Lower leg skin (tissue), 4 donors: ENCODE data around the gene TCP10L. TPM values are rescaled to one million over a fixed set of nuclear protein-coding genes. Genes with fewer than 3 reads are reported as not detected.
"Not testable (repeated sequence)": the region's sequence is repeated elsewhere in the genome, so short reads cannot be mapped to it uniquely, and the experiment has no call there.

Source experiments
- DNase-seq, 2 donors: peaks; one replicate each; pipeline ENCODE4 v3.0.0-alpha.2; 2019; ENCODE audit warnings: low spot score in 2 of 2
- H3K4me3 ChIP-seq: fragments of 200-600 bp; sonication (generic); 2 replicates; pipeline ENCODE4 v1.5.1; 2017; ENCODE audit warnings: mild to moderate bottlenecking, low read depth; ENCODE audit not compliant: poor library complexity, severe bottlenecking
- CTCF ChIP-seq, 3 donors: fragments of 450-650 bp; IDR thresholded peaks; one replicate each; pipeline ENCODE4 v1.5.1; 2016; ENCODE audit warnings: antibody characterized with exemption in 3 of 3, mild to moderate bottlenecking in 3 of 3, moderate library complexity in 2 of 3
- POLR2A ChIP-seq, 2 donors: fragments of 450-650 bp; IDR thresholded peaks; one replicate each; pipeline ENCODE4 v1.6.1; 2016 to 2017; ENCODE audit warnings: antibody characterized with exemption in 2 of 2, mild to moderate bottlenecking in 1 of 2, moderate library complexity in 1 of 2
- WGBS, 2 donors: methylation state at CpG; one replicate each; pipeline ENCODE4 v1.1.5; 2018; 5-methylcytosine and 5-hydroxymethylcytosine counted together
- intact Hi-C: fragments of 100-400 bp; cut with DNase I; formaldehyde crosslinking; loops from one replicate; pipeline ENCODE4 v1.15.0; 2023; ENCODE audit warnings: low total_unique reads
- total RNA-seq, 4 donors: library from RNA; depleted of rRNA; stranded (reverse); fragments of >200 nt; gene quantifications; one replicate each; pipeline ENCODE4 v1.1.0, GENCODE V29; 2016

TCP10L gene
- total RNA-seq, 4 donors from 2014 or later = 0.25 TPM; not detected in 3

- WGBS, 2 donors = 77 to 80% methylated on average over 4 of the region's 4 CpGs
- intact Hi-C loops = no loop called here
- no peak overlapping the region for H3K4me3 ChIP-seq
- peak in 1 of 2 donors; percentile 13 for DNase-seq
- TF ChIP-seq CTCF (IDR thresholded peaks at IDR 0.05) (no peak), POLR2A (IDR thresholded peaks at IDR 0.05) (no peak)
Observed at GRCh38 chr21:32533053-32533452, 52.3 kb downstream of the TCP10L start.

GRCh38 chr21:32532636-32533035, 52.7 kb downstream of the TCP10L start:
- intact Hi-C loops = no loop called here
- no peak overlapping the region for H3K4me3 ChIP-seq
- DNase-seq = peak in 1 of 2 donors; percentile 68
- WGBS, 2 donors = 77 to 81% methylated on average over 6 of the region's 6 CpGs
- no peak for TF ChIP-seq CTCF (IDR thresholded peaks at IDR 0.05)
- no peak for TF ChIP-seq POLR2A (IDR thresholded peaks at IDR 0.05)

- WGBS, 2 donors = 80 to 83% methylated on average over 3 of the region's 3 CpGs
- DNase-seq = peak in 1 of 2 donors; percentile 20
- intact Hi-C loops, H3K4me3 ChIP-seq: not testable (repeated sequence)
Observed at GRCh38 chr21:32531561-32531960, 53.8 kb downstream of the TCP10L start.

- H3K4me3 ChIP-seq, DNase-seq: not testable (repeated sequence)
- 92 to 94% methylated on average over 7 of the region's 7 CpGs for WGBS, 2 donors
Observed at GRCh38 chr21:32530809-32531208, 54.5 kb downstream of the TCP10L start.

GRCh38 chr21:32529679-32530078, 55.6 kb downstream of the TCP10L start:
- no peak overlapping the region for H3K4me3 ChIP-seq
- DNase-seq = peak in 1 of 2 donors; percentile 53
- intact Hi-C loops = no loop called here

More at GRCh38 chr21:32530809-32531208, 54.5 kb downstream of the TCP10L start:
- intact Hi-C loops = not testable (repeated sequence)

GRCh38 chr21:32525282-32525681, 60.0 kb downstream of the TCP10L start:
- intact Hi-C loops = no loop called here
- TF ChIP-seq POLR2A (IDR thresholded peaks at IDR 0.05) = no peak
- no peak for TF ChIP-seq CTCF (IDR thresholded peaks at IDR 0.05)
- DNase-seq = peak in 1 of 2 donors; percentile 68
- no peak overlapping the region for H3K4me3 ChIP-seq
- 83 to 88% methylated on average over 5 to 7 of the region's 7 CpGs for WGBS, 2 donors

More at GRCh38 chr21:32529679-32530078, 55.6 kb downstream of the TCP10L start:
- no peak for TF ChIP-seq CTCF (IDR thresholded peaks at IDR 0.05)
- TF ChIP-seq POLR2A (IDR thresholded peaks at IDR 0.05) = no peak
- 62 to 77% methylated on average over 4 of the region's 4 CpGs for WGBS, 2 donors

GRCh38 chr21:32523988-32524719, 61.2 kb downstream of the TCP10L start:
- WGBS, 2 donors = 59 to 63% methylated on average over 8 of the region's 8 CpGs
- intact Hi-C loops = no loop called here
- DNase-seq = peak in 1 of 2 donors; percentile 87

More at GRCh38 chr21:32523988-32524719, 61.2 kb downstream of the TCP10L start:
- TF ChIP-seq POLR2A (IDR thresholded peaks at IDR 0.05) (no peak), CTCF (IDR thresholded peaks at IDR 0.05) (no peak)
- no peak overlapping the region for H3K4me3 ChIP-seq
